NCI-H2029 (cell line): ENCODE results near the gene RPLP2.

Experiments used
- DNase-seq: peaks from one replicate; lab custom pipeline; 2025; lab: John Stamatoyannopoulos, UW

RPLP2 gene

GRCh38 chr11:803770-804598, 5.8 kb upstream of the RPLP2 start:
- DNase-seq = no peak

- DNase-seq = no peak
These were observed 5.2 kb upstream of the RPLP2 start for GRCh38 chr11:804599-804964.

- DNase-seq = no peak
These were observed 1.1 kb upstream of the RPLP2 start for GRCh38 chr11:808427-809286.

- DNase-seq = no peak
These were observed 337 bp downstream of the RPLP2 start for GRCh38 chr11:810040-810567.

GRCh38 chr11:811446-812245, 1.9 kb downstream of the RPLP2 start:
- no peak for DNase-seq

- DNase-seq = no peak
These were observed 2.6 kb downstream of the RPLP2 start for GRCh38 chr11:812390-812789.

GRCh38 chr11:813072-813455, 3.3 kb downstream of the RPLP2 start:
- no peak for DNase-seq

GRCh38 chr11:813456-814096, 3.8 kb downstream of the RPLP2 start:
- DNase-seq = no peak

- no peak for DNase-seq
These were observed 6.1 kb downstream of the RPLP2 start for GRCh38 chr11:815675-816432.

GRCh38 chr11:816433-816779, 6.6 kb downstream of the RPLP2 start:
- DNase-seq = no peak

- no peak for DNase-seq
These were observed 8.8 kb downstream of the RPLP2 start, which contains the start of gene PNPLA2 for GRCh38 chr11:818396-819128. Gene PNPLA2 (plus strand): TSS chr11:818914. CDS start chr11:819719, 805 bp downstream.

- DNase-seq = peak; percentile 80
These were observed 9.6 kb downstream of the RPLP2 start for GRCh38 chr11:819129-819931.

- peak; percentile 92 for DNase-seq
These were observed 10.3 kb downstream of the RPLP2 start for GRCh38 chr11:819943-820649.

GRCh38 chr11:820655-821511, 11.1 kb downstream of the RPLP2 start:
- DNase-seq = no peak

- DNase-seq = no peak
These were observed 12.0 kb downstream of the RPLP2 start for GRCh38 chr11:821512-822371.

GRCh38 chr11:823441-824291, 13.9 kb downstream of the RPLP2 start:
- DNase-seq = peak; percentile 34
